HG03354 (cell line): Measurements from ENCODE around the gene ING3.
A peak's percentile ranks its signal among the peaks of the same experiment; 100 is the strongest.
"Not testable (repeated sequence)": the region's sequence is repeated elsewhere in the genome, so short reads cannot be mapped to it uniquely, and the experiment has no call there.

ENCODE experiments used
- ATAC-seq: cut with Tn5 transposase; IDR thresholded peaks from one replicate; pipeline ENCODE4 v1.9.1; 2021; ENCODE audit warnings: mild to moderate bottlenecking; ENCODE audit not compliant: unreplicated experiment, poor library complexity, severe bottlenecking

Gene ING3

GRCh38 chr7:120949393-120949911 is 1.1 kb upstream of the ING3 start:
- no peak for ATAC-seq

DNA sequence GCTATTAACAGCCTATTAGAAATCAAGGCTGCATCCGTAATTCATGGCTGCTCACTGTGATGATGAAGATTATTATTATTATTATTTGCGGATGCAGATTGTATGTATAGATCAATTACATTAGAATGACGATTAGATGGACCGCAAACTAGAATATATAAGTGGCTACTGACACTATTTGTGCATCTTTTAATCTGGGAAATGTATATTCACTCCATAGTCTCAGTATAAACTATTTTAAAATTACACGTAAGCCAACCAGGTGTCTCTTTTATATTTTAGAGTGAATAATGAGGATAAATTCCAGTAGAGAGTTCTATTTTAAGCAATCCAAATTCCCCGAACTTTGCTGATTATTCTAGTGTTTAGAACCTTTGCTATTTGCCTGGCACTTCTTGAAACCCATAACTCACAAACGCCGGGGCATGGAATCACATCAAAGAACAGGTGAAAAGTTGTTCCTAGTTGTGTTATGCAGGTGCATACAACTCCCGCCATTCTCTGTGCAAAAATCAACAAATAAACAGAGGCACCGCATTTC is 509 bp upstream of the ING3 start:
- no peak for ATAC-seq

GRCh38 chr7:120951309-120951699 is 727 bp downstream of the ING3 start:
- no peak for ATAC-seq

DNA sequence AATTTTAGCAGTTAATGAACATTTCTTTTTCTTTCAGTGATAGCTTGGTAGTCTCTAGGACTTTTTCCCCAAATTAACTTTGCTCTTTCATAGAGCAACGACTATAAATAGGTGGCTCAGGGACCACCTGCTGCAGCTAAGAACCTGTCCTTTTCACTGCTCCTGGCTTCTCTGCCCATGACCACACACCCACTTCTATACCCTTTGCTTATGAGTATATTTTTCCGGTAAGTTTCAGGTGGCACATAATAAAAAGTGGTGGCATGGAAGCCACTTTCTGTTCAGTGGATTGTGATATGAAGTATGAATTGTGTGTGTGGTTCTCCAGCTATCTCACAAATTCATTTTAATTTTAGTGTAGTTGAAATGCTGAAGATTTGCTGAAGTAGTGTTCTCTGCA is 1.2 kb downstream of the ING3 start:
- no peak for ATAC-seq

- ATAC-seq: peak; percentile 54
Observed at GRCh38 chr7:120955577-120956149, 5.1 kb downstream of the ING3 start.

DNA sequence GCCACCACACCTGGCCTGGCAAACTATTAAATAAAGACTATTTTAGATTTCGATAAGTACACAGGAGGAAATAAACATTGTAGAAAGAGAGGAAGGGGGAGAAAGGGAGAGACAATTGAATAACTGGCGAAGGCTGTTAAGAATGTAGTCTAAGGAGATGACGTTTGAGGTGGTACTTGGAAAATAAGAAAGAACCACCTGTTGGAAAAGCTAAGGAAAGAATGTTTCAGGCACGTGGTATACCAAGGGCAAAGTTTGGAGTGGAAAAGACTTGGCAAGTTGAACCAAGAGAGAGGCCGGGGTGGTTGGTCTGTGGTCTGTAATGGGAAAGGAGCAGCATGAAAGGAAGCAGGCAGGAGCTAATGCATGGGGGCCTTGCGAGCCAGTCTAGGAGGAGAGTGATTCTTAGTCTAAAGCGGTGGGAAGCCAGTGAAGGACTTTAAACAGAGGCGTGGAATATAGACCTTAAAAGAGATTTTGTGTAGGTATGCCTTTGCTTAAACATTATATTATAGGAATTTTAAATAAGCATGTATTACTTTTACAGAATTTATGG is 9.4 kb downstream of the ING3 start:
- no peak for ATAC-seq

DNA sequence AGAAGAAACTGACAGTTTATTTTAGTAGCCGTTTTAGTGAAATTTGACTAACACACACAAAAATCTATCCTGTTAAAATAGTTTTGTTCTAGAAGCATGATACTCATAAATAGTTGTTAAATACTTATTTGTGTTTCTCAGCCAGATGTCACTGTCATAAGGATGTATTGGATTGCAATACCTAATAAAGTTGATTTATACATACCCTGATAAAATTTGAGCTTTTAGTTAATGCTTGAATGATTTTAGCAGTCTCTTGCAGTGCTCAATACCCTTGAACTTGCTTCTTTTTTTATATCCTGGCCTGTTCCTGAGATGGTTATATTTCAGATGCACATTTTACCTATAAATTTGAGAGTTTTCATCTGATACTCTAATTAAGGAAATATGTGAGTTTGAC is 10.1 kb downstream of the ING3 start:
- ATAC-seq: no peak

GRCh38 chr7:120961638-120962173 is 11.1 kb downstream of the ING3 start:
- ATAC-seq: no peak

DNA sequence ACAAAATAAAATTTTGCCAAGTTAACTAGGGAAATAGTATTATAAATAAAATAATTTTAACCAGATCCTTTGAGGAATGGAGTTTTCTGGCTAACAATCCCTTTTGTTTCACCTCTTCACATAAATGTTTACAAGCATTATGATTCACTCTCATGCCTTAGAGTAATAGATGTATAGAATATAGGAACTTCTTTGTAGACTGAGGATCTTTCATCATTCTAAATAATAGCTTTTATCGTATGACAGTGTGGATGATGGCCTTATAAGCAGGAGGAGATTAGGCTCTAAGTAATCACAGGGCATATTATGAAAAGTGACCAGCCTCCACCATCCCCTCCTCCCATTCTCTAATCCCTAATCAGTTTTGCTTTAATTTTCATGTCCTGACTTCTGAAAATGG is 13.5 kb downstream of the ING3 start:
- no peak for ATAC-seq

DNA sequence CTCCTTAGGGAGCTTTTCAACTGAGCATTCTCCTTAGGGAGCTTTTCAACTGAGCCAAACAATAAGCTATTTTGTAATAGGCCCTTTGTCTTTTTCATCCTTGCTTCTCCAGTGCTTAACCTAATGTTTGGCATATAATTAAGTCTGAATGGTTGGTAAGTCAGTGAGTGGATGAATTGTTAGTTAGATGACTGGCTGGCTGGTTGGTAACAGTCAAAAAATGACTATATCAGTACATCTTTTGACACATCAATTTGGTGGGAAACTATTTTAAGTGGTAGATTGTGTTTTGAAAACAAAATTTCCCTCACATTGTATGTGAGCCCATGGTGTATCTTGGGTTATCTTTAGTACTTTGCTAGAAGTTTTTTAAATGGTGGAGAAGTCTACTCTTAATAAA is 16.4 kb downstream of the ING3 start:
- ATAC-seq: no peak

- no peak for ATAC-seq
Observed at GRCh38 chr7:120973849-120974248, 23.3 kb downstream of the ING3 start.

GRCh38 chr7:120979765-120980499 is 29.4 kb downstream of the ING3 start:
- ATAC-seq: no peak

DNA sequence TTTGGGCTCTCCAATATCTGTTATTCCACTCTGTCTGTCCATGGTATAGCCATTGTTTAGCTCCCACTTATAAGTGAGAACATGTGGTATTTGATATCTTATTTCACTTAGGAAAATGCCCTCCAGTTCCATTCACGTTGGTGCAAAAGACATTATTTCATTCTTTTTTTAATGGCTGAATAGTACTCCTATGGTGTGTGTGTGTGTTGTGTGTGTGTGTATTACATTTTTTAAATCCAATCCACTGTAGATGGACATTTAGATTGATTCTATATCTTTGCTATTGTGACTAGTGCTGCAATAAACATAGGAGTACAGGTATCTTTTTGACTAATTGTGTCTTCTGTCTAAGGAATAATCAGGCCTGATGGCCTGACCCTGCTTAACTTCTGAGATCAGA is 30.5 kb downstream of the ING3 start:
- ATAC-seq: no peak

- peak; percentile 69 for ATAC-seq
Observed at GRCh38 chr7:120981888-120982615, 31.5 kb downstream of the ING3 start.

GRCh38 chr7:120983592-120983991 is 33.0 kb downstream of the ING3 start:
- ATAC-seq: not testable (repeated sequence)

GRCh38 chr7:120984406-120984805 is 33.8 kb downstream of the ING3 start:
- no peak for ATAC-seq

DNA sequence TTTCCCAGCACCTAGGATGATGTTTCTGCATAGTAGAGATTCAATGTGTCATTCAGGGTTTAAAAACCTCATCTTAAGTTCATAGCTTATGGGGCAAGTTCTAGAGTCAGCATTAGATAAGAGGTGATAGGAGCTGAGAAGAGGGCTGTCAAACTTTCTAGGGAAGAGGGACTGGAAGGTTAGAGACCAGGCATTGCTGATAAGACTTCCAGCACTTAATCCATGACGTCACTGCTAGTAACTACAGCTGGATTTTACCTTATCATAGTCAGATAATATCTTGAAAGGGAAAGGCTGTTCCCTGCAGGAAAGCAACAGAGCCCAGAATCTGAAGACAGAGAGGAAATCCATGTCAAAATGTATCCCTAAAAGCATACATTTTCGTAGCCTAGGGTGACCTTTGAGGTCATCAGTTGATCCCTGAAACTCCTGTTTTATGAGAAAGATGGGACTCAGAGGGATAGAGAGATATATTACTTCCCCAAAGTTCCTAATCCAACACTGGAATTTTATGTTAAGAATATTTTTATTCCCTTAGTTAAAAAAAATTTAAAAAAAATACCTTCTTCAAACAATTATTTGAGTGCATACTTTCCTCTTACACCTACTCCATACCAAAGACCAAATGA is 34.7 kb downstream of the ING3 start:
- ATAC-seq: no peak

DNA sequence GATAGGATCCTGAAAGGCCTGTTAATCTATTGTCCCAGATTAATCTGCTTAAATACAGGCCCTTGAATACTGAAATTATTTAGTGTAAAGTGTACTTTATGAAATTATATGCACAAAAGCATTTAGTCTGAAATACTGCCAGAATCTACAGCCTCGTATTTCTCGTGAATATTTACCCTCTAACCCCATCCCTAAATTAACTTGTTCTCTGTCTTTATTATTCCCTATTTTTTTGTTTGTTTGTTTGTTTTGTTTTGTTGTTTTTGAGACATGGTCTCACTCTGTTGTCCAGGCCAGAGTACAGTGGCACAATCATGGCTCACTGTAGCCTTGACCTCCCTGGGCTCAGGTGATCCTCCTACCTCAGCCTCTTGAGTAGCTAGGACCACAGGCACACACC is 35.3 kb downstream of the ING3 start:
- ATAC-seq: no peak

GRCh38 chr7:120986650-120987049 is 36.1 kb downstream of the ING3 start:
- ATAC-seq: no peak

DNA sequence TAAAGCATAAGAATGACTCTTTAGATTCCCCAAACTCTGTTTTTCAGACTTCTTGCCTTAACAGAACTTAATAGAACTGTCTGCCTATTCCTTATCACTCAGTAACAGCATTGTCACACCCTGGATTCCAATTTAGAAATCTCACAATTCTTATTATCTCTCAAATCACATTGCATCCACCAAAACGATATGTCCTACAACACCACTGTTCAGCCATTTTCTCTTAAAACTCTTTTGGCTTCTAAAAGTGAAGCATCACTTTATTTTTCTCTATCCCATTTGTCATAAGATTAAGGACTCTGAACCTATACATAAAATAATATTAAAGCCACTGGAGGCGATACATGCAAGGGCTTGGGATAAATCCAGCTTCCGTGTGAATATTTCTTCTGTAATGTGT is 36.7 kb downstream of the ING3 start:
- no peak for ATAC-seq
